NCI-H1105 (cell line): Measurements from ENCODE around the gene RAB3B.

ENCODE experiments used
- DNase-seq: peaks from one replicate; lab custom pipeline; 2025; lab: John Stamatoyannopoulos, UW

Gene RAB3B

DNA sequence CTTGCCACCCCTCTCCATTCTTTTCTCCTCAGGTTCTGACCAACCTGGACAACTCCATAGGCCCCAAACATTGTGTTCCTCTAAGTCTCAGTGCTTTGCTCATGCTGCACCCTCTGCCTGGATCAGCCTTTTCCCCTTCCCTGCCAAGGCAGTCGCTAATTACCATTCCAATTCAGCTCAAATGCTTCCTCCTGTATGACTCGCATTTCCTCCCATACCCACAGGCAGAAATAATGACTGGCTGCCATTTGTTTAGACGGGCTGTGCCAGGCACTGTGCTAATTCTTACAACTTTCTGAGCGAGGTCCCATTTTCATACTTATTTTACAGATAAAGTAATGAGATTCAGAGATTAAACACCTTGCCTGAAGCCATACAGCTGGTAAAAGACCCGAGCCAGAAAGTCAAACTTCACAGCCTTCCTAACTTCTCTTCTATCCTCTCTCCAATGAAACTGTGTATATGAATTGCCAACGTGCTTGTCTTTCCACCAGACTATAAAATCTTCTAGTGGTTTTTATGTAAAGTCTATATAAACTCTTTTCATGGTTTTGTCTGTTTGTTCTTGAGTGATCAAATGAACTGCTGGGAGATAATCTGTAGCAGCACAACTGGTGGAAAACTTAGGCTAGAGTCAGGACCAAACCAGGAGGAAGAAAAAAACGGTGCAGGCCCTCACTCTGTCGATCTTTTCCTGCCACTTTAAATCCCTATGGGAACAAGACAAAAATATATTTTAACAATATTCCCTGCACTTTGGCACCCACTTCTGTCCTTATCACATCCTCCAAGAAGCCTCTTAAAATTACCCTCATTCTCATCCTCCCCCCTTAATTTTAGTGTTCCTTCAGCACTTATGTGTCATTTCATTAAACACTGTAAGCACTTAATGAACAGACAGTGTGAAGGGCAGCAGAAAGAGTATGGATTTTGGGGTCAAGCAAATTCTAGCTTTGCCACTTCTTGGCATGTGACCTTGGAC, 33.7 kb downstream of the RAB3B start:
- DNase-seq: peak; percentile 53

GRCh38 chr1:51955797-51956527, 34.5 kb downstream of the RAB3B start:
- DNase-seq: peak; percentile 96

DNA sequence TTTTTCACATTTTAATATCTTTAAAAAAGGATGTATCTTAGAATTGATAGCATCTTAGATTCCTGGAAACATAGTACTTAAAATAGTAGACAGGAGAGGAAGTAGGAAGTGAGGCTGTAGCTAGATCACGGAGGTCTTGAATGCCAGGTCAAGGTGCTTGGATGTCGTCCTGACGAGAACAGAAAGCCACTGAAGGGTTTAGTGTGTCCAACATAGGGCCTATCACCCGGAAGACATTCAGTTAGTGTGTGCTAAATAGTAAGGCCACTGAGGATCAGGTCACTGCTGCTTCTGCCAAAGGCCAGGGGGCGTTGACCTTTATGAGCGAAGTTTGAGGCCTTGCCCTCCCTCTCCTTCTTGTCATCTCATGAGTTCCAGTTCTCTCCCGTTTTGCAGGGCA, 35.7 kb downstream of the RAB3B start:
- no peak for DNase-seq

DNA sequence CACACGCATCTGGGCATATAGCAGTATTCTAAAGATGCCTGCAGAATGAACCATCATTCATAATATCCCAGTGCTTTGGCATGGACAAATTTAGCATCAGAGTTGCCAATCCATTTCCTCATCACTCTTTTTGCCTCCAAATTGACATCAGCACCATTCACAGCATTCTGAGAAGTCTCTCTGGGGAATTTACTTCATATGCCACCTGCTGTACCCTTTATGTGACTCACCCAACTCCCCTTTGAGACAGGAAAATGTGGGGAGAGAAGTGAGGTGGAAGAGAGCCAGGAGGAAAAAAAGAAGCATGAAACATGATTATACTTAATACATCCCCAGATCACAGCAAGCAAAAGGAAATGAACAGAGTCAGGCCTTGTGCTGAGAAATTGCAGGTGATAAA, 37.4 kb downstream of the RAB3B start:
- peak; percentile 60 for DNase-seq

DNA sequence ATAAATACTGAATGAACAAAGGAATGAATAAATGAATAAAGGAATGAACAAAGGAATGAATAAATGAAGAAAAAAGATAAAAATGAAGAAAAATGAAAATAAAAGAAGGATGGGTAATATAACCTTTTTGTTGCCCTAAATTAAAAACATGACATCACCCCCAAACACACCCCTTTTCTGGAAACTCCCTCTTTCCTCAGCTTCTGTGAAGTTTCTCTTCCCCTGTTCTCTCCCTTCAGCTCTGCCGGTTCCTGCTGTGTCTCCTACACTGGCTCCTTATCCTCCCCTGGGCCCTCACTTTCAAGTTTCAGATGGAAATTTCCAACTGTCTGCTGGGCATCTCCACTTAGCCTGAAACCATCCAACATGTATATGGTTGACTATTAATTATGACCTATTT, 37.9 kb downstream of the RAB3B start:
- no peak for DNase-seq

DNA sequence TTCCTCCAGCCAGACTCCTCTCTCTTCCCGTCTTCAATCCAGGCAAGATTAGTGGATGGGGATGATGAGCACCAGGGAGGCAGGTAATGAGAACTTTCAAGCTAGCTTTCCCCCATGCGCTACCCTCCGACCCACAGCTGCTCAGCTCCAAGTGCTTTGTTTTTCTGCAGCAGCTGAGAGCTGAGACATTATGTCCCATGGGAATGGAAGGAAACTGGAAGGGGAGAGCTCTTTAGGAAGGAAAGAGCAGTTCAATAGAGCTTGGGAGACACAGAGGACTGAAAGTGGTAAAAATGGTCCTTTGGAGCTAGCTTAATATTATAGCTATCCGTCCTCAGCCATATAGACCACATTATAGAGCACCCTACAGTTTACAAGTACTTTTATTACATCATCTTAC, 39.8 kb downstream of the RAB3B start:
- DNase-seq: no peak

- DNase-seq: no peak
Measured at GRCh38 chr1:51949014-51949702, 41.3 kb downstream of the RAB3B start.

- DNase-seq: peak; percentile 55
Measured at GRCh38 chr1:51948491-51948915, 42.0 kb downstream of the RAB3B start.

DNA sequence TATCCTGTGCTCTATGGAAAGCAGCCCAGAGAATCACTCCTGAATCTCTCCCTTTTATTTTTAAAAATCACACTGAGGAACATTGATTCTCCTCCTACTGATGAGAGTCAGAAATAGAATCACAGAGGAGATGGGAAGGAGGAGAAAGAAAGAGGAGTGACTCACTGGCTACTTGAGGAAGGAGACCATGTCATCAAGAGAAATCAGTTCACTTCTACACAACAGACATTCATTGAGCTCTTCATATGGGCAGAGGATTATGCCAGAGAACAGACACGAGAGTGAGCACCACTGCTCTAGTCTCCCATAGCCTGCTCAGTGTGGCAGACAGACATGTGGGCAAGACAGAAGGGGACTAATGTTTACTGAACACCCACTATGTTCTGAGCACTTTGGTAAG, 44.2 kb downstream of the RAB3B start:
- DNase-seq: no peak

DNA sequence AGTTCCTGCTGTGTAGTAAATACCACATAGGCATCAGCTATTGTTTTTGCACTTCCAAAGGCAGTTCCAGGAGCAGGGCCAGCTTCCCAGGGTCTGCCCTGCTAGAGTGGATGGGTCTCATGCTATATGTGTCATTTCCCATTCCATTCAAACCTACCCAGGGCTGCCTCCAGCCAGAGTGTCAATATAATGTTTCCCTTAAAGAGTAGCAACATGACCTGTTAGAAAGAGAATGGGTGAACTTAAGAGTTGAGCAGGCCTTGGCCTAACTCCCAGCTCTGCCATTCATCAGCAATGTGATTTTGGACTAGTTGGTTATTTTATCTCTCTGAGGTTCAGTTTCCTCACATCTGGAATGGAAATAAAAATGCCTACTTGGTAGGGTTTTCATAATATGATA, 44.9 kb downstream of the RAB3B start:
- no peak for DNase-seq

GRCh38 chr1:51942281-51942680, 48.2 kb downstream of the RAB3B start:
- no peak for DNase-seq

- no peak for DNase-seq
Measured at GRCh38 chr1:51941528-51941927, 49.0 kb downstream of the RAB3B start.

DNA sequence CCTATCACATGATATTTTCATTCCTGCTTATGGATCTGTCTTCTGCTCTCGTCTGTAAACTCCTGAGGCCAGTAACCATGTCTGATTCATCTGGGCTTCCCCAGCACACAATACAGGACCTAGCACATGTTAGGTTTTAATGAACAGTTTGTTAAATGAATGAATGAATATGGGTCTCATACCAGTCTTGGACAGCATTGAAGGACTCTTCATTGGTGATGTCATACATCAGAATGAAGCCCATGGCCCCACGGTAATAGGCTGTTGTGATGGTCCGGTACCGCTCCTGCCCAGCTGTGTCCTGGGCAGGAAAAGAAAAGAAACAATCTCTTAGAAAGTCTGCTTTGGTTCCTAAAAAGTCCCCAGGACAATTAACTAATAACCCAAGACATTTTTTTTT, 53.4 kb downstream of the RAB3B start:
- no peak for DNase-seq

- DNase-seq: no peak
Measured at GRCh38 chr1:51936531-51936930, 54.0 kb downstream of the RAB3B start.

GRCh38 chr1:51933344-51933743, 57.2 kb downstream of the RAB3B start:
- DNase-seq: no peak

GRCh38 chr1:51930329-51930728, 60.2 kb downstream of the RAB3B start:
- DNase-seq: no peak

DNA sequence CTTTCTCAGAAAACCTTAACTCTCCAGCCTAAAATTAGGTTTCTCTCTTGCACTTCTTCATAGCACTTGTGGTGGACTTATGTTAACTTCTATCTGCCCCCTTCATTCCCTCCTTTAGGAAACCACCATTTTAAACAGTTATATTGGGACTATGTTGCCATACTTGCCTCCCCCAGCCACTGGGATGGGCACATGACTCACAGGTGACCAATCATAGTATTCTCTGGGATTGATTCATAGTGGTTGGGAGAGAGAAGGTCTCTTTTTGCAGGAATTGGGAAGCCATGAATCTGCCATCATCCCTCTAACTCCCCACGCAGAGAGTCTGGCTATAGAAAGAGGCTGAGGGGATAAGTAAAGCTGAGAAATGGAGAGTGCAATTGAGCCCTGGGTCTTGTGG, 61.6 kb downstream of the RAB3B start:
- DNase-seq: no peak

DNA sequence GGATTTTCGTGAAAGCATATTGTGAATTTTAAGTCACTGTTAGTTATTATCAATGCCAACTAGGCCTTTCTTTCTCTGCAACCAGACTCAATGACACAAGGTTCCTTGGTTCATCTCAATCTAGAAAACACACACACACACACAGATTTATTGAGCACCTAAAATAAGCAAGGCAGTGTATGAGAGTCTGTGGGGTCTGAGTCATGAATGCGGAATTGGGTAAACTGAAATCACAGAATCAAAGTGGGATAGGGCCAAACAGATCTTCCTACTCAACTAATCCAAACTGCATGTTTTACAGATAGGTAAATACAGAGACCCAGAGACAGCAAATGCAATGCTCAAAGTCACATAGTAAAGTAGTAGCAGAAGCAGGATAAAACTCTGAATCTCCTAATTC, 63.5 kb downstream of the RAB3B start:
- no peak for DNase-seq

- DNase-seq: no peak
Measured at GRCh38 chr1:51926171-51926812, 64.2 kb downstream of the RAB3B start.

DNA sequence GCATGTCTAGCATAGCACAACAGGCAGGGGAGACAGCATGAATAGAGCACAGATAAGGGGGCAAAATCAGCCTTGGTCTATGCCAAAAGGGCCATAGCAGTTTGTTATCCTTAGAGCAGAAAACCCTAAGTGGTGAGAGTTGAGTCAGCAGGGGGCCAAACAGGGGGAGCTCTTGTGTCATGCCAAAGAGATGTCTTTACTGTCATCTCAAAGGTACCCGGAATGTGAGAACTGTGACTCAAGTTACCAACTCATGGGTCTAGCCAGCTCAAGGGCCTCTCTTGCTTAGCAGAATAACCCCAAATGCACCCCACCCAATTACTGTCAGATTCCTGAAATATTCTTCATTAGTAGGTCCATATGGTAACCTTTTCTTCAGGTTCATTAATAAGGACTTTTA, 66.0 kb downstream of the RAB3B start:
- DNase-seq: no peak

GRCh38 chr1:51922040-51922439, 68.5 kb downstream of the RAB3B start:
- no peak for DNase-seq

GRCh38 chr1:51920130-51920529, 70.4 kb downstream of the RAB3B start:
- no peak for DNase-seq
